ENCODE data around the gene FBXO42.

- TF ChIP-seq, protein P1, sequence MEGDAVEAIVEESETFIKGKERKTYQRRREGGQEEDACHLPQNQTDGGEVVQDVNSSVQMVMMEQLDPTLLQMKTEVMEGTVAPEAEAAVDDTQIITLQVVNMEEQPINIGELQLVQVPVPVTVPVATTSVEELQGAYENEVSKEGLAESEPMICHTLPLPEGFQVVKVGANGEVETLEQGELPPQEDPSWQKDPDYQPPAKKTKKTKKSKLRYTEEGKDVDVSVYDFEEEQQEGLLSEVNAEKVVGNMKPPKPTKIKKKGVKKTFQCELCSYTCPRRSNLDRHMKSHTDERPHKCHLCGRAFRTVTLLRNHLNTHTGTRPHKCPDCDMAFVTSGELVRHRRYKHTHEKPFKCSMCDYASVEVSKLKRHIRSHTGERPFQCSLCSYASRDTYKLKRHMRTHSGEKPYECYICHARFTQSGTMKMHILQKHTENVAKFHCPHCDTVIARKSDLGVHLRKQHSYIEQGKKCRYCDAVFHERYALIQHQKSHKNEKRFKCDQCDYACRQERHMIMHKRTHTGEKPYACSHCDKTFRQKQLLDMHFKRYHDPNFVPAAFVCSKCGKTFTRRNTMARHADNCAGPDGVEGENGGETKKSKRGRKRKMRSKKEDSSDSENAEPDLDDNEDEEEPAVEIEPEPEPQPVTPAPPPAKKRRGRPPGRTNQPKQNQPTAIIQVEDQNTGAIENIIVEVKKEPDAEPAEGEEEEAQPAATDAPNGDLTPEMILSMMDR (IDR thresholded peaks at IDR 0.05), result no peak
- no peak for TF ChIP-seq POLR2AphosphoS5 (IDR thresholded peaks at IDR 0.05)
These were observed 51.8 kb downstream of the FBXO42 start for GRCh38 chr1:16300436-16300835.

All from stomach (tissue), 4 donors.